ENCODE results near the gene C1QTNF1.

Gene C1QTNF1

DNA sequence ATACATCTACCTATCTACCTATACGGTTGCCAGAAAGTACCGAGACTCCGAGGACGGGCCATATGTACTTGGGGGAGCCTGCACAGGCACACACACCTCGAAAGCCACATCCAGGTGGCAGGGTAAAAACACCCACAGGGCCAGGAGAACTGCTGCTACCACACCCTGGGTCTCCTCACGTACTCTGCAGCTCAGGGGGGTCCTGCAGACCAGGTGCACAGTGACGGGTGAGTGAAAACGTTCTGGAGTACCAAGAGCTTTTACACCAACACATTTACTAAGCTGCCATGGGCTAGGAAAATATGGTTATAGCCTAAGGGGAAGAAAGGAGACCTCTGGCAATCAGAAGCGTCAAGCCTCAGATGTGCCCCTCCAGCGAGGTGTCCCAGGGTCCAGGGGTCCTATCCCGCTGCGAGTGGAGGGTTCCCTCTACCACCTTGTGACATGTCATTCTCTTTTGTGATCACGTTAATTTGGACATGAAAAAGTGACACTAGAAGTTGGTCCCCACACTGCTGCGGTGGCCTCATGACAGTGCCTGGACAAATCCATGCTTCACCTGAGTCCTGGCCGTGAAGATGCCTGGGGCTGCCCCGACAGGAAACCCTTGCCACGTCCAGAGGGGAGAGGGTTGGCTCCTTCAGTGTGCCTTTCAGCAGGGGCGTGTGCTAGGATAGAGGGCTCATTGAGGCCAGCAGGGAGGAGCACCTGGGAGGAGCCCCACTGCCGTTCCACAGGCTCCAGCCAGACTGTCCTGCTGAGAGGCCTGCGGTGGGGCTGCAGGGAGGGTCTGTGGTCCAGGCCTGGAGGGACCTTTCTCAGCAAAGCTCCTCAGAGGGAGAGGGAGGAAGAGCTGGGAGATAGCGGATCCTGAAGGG, 16.2 kb upstream of the C1QTNF1 start:
- peak overlapping the region; percentile 6 for H3K4me3 ChIP-seq (ENCODE audit: low read depth, low read length)
- TF ChIP-seq, protein P1, sequence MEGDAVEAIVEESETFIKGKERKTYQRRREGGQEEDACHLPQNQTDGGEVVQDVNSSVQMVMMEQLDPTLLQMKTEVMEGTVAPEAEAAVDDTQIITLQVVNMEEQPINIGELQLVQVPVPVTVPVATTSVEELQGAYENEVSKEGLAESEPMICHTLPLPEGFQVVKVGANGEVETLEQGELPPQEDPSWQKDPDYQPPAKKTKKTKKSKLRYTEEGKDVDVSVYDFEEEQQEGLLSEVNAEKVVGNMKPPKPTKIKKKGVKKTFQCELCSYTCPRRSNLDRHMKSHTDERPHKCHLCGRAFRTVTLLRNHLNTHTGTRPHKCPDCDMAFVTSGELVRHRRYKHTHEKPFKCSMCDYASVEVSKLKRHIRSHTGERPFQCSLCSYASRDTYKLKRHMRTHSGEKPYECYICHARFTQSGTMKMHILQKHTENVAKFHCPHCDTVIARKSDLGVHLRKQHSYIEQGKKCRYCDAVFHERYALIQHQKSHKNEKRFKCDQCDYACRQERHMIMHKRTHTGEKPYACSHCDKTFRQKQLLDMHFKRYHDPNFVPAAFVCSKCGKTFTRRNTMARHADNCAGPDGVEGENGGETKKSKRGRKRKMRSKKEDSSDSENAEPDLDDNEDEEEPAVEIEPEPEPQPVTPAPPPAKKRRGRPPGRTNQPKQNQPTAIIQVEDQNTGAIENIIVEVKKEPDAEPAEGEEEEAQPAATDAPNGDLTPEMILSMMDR (conservative IDR thresholded peaks at IDR 0.05; ENCODE audit: low read depth, low read length): no peak
- DNase-seq (ENCODE audit: low read depth): no peak

DNA sequence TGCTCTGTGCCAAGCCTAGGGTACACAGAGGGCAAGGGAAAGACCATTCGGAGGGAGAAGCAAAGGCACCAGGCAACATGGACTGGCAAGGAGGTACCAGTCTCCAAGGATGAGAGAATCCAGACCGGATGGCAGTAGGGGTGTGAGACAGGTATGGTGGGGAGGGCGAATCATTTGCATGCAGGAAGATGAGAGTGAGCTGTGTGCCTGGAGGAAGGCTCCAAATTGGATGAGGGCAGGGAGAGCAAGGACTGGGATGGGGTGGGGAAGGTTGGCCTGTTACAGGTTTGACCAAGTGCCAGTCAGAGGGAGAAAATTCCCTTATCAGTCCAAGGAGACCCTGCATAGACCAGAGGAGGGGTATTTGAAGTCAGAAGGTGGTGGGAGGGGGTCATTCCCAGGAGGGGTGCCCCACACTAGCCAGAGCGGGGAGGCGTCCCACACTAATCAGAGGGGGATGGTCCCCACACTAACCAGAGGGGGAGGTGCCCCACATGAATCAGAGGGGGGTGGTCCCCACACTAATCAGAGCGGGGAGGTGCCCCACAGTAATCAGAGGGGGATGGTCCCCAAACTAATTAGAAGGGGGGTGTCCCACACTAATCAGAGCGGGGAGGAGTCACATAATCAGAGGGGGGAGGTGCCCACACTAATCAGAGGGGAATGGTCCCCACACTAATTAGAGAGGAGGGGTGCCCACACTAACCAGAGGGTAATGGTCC, 15.1 kb upstream of the C1QTNF1 start:
- DNase-seq (ENCODE audit: low read depth): no peak
- peak overlapping the region; percentile 96 for H3K4me3 ChIP-seq (ENCODE audit: low read depth, low read length)
- TF ChIP-seq, protein P1 (conservative IDR thresholded peaks at IDR 0.05; ENCODE audit: low read depth, low read length): no peak

DNA sequence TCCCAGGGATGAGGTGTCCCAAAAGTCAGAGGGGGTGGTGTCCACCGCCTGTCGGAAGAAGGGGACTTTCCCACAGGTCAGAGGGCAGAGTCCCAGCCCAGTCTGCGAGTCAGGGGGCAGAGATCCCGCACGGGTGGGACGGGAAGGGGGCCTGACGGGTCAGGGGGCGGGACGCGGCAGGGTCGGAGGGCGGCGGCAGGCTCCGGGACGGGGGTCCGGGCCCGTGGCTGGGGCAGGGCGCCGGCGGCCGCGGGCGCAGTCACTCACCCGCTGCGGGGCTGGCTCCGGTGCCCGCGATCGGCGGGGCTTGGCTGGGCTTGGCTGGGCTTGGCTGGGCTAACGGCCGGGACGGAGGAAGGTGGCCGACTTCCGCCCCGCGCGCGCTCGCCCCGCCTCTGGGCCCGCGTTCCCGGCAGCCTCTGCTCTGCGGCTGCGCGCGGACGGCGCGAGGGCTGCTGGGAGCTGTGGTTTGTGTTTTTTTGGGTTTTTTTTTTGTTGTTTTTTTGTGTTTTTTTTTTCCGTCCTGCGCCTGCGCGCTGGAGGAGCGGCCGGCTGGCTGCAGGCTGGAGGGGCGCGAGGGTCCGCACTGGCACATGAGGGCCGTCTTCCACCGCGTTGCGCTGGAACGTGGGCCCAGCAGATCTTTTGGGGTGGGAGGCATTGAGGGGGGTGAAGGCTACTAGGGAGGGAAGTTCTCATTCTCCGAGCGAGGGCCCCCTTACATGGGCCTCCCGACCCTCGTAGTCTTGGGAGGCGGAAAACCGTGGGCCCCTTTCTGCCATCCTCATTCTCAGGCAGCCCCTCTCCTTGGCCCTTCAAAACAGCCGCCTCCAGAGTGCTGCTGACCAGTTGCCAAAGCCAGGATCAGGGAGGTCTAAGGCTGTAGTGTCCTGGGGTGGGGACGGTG, 14.3 kb upstream of the C1QTNF1 start, which contains the start of gene CANT1:
TSS of gene CANT1 (minus strand) at position 368 of the 907 bp plus-strand sequence. CDS start 12,142 bp downstream, outside the sequence.
- DNase-seq (ENCODE audit: low read depth): peak; percentile 87
- TF ChIP-seq, protein P1 (conservative IDR thresholded peaks at IDR 0.05; ENCODE audit: low read depth, low read length): no peak
- H3K4me3 ChIP-seq (ENCODE audit: low read depth, low read length): peak within 1 kb of the TSS; percentile 96

DNA sequence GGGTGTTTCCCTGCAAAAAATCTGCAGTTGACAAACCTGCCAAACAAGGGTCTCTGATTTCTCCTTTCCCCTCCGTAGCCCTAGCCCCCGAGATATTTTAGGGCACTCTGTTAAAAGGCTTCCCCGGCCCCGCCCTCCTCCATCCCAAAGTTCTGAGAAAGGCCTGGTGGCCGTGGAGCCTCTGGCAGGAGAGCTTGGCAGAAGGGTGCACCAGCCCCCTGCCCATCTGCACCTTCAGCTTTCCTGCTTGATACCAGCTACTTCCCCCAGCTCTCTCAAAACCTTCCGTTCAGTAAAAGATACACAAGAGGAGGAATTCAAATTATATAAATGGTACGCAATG, 13.7 kb upstream of the C1QTNF1 start:
- TF ChIP-seq, protein P1 (conservative IDR thresholded peaks at IDR 0.05; ENCODE audit: low read depth, low read length): no peak
- no peak for DNase-seq (ENCODE audit: low read depth)
- peak overlapping the region; percentile 72 for H3K4me3 ChIP-seq (ENCODE audit: low read depth, low read length)

DNA sequence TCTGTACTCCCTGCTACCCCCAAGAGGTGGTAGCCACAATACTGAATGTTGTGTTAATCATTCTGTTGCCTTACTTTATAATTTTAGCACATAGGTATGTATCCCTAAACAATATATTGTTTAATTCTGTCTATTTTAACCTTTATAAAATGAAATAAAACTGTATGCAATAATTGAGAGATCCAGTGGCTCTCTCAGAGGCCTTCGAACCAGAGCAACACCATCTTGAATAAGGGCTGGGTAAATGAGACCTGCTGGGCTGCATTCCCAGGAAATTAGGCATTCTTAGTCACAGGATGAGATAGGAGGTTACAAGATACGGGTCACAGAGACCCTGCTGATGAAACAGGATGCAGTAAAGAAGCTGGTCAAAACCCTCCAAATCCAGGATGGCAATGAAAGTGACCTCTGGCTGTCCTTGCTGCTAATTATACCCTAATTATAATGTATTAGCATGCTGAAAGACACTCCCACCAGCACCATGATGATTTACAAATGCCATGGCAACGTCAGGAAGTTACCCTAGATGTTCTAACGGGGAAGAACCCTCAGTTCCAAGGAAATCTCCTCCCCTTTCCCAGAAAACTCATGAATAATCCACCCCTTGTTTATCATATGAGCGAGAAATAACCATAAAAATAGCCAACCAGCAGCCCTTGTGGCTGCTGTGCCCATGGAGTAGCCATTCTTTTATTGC, 12.4 kb upstream of the C1QTNF1 start:
- H3K4me3 ChIP-seq (ENCODE audit: low read depth, low read length): no peak overlapping the region
- peak; percentile 41 for DNase-seq (ENCODE audit: low read depth)
- TF ChIP-seq, protein P1 (conservative IDR thresholded peaks at IDR 0.05; ENCODE audit: low read depth, low read length): no peak

DNA sequence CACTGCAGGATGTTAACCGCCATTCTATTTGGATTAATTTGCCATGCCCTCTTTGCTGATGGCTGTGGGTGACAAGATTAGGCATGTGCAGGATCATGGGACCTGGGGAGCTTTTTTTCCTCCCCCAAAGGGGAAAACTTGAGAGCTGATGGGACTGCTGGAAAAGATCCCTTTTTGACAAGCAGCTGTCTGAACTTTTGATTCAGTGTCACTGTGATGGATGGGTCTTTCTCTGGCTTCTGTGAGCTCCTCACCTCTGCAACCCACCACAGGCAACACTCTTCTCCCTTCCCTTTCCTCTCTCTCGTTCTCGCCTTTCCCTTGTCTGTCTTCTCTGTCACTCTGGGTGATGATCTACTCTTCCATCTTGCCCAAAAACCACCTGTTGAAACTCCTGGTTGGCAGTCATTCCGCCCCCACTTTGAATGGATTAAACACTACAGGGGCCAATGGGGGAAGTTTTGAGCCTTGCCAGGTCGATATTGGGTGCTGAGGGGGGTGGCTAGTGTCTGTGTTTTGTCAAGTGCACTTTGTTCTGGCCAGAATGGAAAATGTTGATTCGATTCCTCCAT, 11.3 kb upstream of the C1QTNF1 start:
- H3K4me3 ChIP-seq (ENCODE audit: low read depth, low read length): no peak overlapping the region
- TF ChIP-seq, protein P1 (conservative IDR thresholded peaks at IDR 0.05; ENCODE audit: low read depth, low read length): no peak
- no peak for DNase-seq (ENCODE audit: low read depth)

All from choroid plexus epithelial cell (primary cell).